Fibroblast of pulmonary artery (primary cell): ENCODE measurements around the gene EDEM1.

Experiments
- DNase-seq: peaks from one replicate; pipeline ENCODE4 v3.0.0-alpha.2; 2010; ENCODE audit warnings: low read depth
- H3K4me3 ChIP-seq: replicated peaks from 2 replicates; pipeline ENCODE4 v1.5.1; 2011; ENCODE audit warnings: low read depth, mild to moderate bottlenecking, control low read depth, low read length, moderate library complexity
- TF ChIP-seq, protein P1 (sequence below): IDR thresholded peaks from 2 replicates; pipeline ENCODE4 v1.5.1; 2011; ENCODE audit warnings: mild to moderate bottlenecking, control low read depth, low read length, inconsistent platforms; ENCODE audit errors: missing control alignments

EDEM1 gene

GRCh38 chr3:5186089-5186857 lies 1.2 kb upstream of the EDEM1 start:
- no peak for DNase-seq
- TF ChIP-seq, protein P1, sequence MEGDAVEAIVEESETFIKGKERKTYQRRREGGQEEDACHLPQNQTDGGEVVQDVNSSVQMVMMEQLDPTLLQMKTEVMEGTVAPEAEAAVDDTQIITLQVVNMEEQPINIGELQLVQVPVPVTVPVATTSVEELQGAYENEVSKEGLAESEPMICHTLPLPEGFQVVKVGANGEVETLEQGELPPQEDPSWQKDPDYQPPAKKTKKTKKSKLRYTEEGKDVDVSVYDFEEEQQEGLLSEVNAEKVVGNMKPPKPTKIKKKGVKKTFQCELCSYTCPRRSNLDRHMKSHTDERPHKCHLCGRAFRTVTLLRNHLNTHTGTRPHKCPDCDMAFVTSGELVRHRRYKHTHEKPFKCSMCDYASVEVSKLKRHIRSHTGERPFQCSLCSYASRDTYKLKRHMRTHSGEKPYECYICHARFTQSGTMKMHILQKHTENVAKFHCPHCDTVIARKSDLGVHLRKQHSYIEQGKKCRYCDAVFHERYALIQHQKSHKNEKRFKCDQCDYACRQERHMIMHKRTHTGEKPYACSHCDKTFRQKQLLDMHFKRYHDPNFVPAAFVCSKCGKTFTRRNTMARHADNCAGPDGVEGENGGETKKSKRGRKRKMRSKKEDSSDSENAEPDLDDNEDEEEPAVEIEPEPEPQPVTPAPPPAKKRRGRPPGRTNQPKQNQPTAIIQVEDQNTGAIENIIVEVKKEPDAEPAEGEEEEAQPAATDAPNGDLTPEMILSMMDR = no peak
- peak overlapping the region; percentile 64 for H3K4me3 ChIP-seq

DNA sequence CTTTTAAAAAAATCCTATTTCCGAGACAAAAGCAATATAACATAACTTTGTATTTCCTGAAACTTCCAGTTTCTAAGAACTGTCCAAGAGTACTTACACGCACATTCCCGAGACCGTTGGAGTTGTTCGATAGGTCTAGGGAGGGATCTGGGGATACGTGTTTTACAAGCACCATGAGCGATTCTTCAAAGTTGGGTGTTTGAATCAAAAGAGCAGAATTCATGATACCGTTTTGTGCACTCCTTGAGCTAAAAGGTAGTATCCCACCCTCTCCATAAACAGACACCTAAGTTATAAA lies 700 bp upstream of the EDEM1 start:
- TF ChIP-seq, protein P1 = no peak
- peak overlapping the region; percentile 64 for H3K4me3 ChIP-seq
- DNase-seq = peak; percentile 53

GRCh38 chr3:5187920-5188418 lies 462 bp downstream of the EDEM1 start:
- TF ChIP-seq, protein P1 = no peak
- peak overlapping the region; percentile 91 for H3K4me3 ChIP-seq
- DNase-seq = peak; percentile 39

DNA sequence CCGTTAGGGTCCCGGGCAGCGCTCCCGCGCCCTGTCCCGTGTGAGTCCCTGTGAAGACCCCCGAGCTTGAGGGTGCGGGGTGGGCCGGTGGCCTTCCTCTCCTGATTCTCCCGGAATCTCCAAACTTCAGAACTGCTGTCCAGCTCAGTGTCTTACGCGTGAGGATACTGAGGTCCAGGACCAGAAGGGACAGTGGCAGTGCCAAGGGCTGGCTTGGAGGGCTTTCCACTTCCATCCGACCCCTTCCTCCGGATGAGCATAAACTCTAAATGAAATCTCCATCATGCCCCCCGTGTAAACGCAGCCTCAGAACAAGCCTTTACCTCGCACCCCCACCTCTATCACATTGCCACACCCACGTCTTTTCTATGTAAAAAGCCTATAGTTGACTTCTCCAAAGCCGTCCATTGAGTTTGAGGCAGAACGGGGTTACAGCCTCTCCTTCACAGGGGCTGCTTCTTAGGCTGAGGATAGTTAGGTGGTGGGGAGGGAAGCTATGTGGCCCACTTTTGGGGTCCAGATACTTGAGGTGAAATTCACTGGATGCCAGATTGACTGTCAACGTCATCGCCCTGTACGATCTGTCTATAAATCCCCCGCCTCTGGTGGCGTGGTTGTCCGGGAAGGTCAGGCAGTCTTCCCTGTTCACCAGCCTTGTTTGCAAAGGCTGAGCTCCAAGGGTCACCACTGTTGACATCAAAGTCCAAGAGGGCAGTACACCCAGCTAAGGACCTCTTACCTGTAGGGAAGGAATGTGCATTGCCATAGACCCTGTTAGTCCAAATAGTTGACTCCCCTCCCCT lies 1.1 kb downstream of the EDEM1 start:
- H3K4me3 ChIP-seq = peak overlapping the region; percentile 91
- TF ChIP-seq, protein P1 = no peak
- DNase-seq = peak; percentile 38

DNA sequence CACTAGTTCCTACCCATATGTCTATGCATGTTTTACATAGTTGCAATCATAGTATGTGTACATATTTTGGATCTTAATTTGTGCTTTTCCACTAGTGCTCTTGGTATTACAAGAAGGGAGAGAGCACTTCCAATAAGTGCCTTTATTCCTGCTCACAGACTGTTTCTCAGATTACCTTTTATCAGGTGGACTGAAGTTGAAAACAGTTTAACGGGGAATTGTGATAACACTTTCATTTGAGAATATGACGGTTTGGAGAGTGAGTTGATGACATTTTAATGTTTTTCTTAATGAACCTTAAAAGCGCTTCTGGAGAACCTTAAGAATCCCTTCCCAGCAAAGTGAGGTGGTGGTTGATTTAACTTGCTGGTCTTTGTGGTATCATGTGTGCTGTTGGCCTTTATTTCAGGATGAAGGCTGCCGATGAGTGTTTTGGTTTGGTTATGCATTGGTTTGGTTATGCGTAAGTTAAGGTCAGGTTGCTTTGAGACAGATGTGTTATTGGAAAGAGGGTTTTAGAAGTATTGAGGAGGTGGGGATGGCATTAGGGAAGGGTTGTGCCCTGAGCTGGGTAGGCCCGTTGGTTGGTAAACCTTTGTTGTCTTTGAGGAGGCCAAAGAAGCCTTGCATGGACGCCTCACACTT lies 2.8 kb downstream of the EDEM1 start:
- H3K4me3 ChIP-seq = peak overlapping the region; percentile 26
- DNase-seq = no peak
- TF ChIP-seq, protein P1 = no peak

- H3K4me3 ChIP-seq = no peak overlapping the region
Observed at GRCh38 chr3:5191555-5192304, 4.2 kb downstream of the EDEM1 start.

More at GRCh38 chr3:5191555-5192304, 4.2 kb downstream of the EDEM1 start:
- DNase-seq = no peak
- TF ChIP-seq, protein P1 = no peak
